ENCODE data around the gene MBD6.

Gene MBD6

GRCh38 chr12:57554453-57554852 lies 31.8 kb downstream of the MBD6 start:
- TF ChIP-seq CTCF (IDR thresholded peaks at IDR 0.05): no peak

- TF ChIP-seq CTCF (IDR thresholded peaks at IDR 0.05): no peak
These were observed 32.3 kb downstream of the MBD6 start for GRCh38 chr12:57554897-57555296.

- TF ChIP-seq CTCF (IDR thresholded peaks at IDR 0.05): no peak
These were observed 36.2 kb downstream of the MBD6 start for GRCh38 chr12:57558864-57559263.

GRCh38 chr12:57560516-57560915 lies 37.9 kb downstream of the MBD6 start:
- TF ChIP-seq CTCF (IDR thresholded peaks at IDR 0.05): no peak

GRCh38 chr12:57563358-57563757 lies 40.7 kb downstream of the MBD6 start:
- TF ChIP-seq CTCF (IDR thresholded peaks at IDR 0.05): no peak

GRCh38 chr12:57564178-57564740 lies 41.6 kb downstream of the MBD6 start:
- no peak for TF ChIP-seq CTCF (IDR thresholded peaks at IDR 0.05)

- no peak for TF ChIP-seq CTCF (IDR thresholded peaks at IDR 0.05)
These were observed 46.2 kb downstream of the MBD6 start for GRCh38 chr12:57568838-57569237.

GRCh38 chr12:57569858-57570257 lies 47.2 kb downstream of the MBD6 start:
- TF ChIP-seq CTCF (IDR thresholded peaks at IDR 0.05): no peak

Measured in LNCAP (cell line).